K562 (cell line): ENCODE results near the gene CFD. TPM values are rescaled to one million over a fixed set of nuclear protein-coding genes. Genes with fewer than 3 reads are reported as not detected.

Experiments
- HES1 ChIP-seq: fragments of 450-650 bp; IDR thresholded peaks from 2 replicates; pipeline ENCODE4 v1.6.1; 2016; ENCODE audit warnings: low read depth, mild to moderate bottlenecking, moderate library complexity
- JUN ChIP-seq, 2 experiments: sonication (generic) in 1 of 2; formaldehyde crosslinking in 1 of 2; IDR thresholded peaks; 2 replicates each; pipeline versions ENCODE4 v1.6.1 to v1.8.0; 2012 to 2022; ENCODE audit warnings: borderline replicate concordance in 2 of 2, mild to moderate bottlenecking in 2 of 2, improper control_type of control experiment in 1 of 2, low read depth in 1 of 2, low read length in 1 of 2, missing genetic modification reagents in 1 of 2
- JUND ChIP-seq, 2 experiments: IDR thresholded peaks; 2 replicates in 1 of 2; 3 replicates in 1 of 2; pipeline ENCODE4 v1.6.1; 2011; ENCODE audit warnings: borderline replicate concordance in 2 of 2, low read depth in 2 of 2, low read length in 2 of 2, improper control_type of control experiment in 1 of 2, missing biosample characterization in 1 of 2, missing genetic modification characterization in 1 of 2, missing genetic modification reagents in 1 of 2
- NCOA2 ChIP-seq, 2 experiments: fragments of 450-650 bp; IDR thresholded peaks; 2 replicates each; pipeline ENCODE4 v1.6.1; 2018; ENCODE audit warnings: mild to moderate bottlenecking in 2 of 2, moderate library complexity in 1 of 2; ENCODE audit not compliant: partially characterized antibody in 2 of 2
- PATZ1 ChIP-seq: fragments of 250-450 bp; sonication (Bioruptor Pico); IDR thresholded peaks from 2 replicates; pipeline ENCODE4 v1.5.0; 2020; ENCODE audit warnings: mild to moderate bottlenecking, borderline replicate concordance
- POLR2A ChIP-seq: fragments of 450-650 bp; conservative IDR thresholded peaks from 2 replicates; pipeline ENCODE4 v1.6.1; 2016
- RBM25 ChIP-seq: fragments of 200-400 bp; formaldehyde crosslinking; IDR thresholded peaks from 2 replicates; pipeline ENCODE4 v1.6.1; 2018; ENCODE audit warnings: low read length, low read depth, moderate library complexity; ENCODE audit not compliant: severe bottlenecking
- STAT6 ChIP-seq: sonication (generic); formaldehyde crosslinking; IDR thresholded peaks from 2 replicates; pipeline ENCODE4 v1.8.1; 2023; ENCODE audit warnings: mild to moderate bottlenecking, missing genetic modification reagents
- SUPT5H ChIP-seq: fragments of 450-650 bp; IDR thresholded peaks from 2 replicates; pipeline ENCODE4 v1.6.1; 2016
- WHSC1 ChIP-seq: IDR thresholded peaks from one replicate; pipeline ENCODE4 v1.6.1; 2012; ENCODE audit warnings: low read length, control low read depth, inconsistent platforms
- XRCC4 ChIP-seq: IDR thresholded peaks from one replicate; pipeline ENCODE4 v1.6.1; 2011; ENCODE audit not compliant: insufficient read depth, insufficient read length; ENCODE audit errors: extremely low read depth
- XRCC5 ChIP-seq: fragments of 200-400 bp; formaldehyde crosslinking; IDR thresholded peaks from 2 replicates; pipeline ENCODE4 v1.6.1; 2017; ENCODE audit warnings: low read depth, mild to moderate bottlenecking, low read length
- ZNF589 ChIP-seq: fragments of 200-800 bp; sonication (Bioruptor generic); IDR thresholded peaks from 2 replicates; pipeline ENCODE4 v1.6.1; 2016; ENCODE audit warnings: low read depth, missing genetic modification characterization, missing compliant biosample characterization
- ZNF592 ChIP-seq: fragments of 450-650 bp; IDR thresholded peaks from 2 replicates; pipeline ENCODE4 v1.6.1; 2017; ENCODE audit warnings: antibody characterized with exemption, mild to moderate bottlenecking
- polyA plus RNA-seq, 8 experiments: library from polyadenylated mRNA; depleted of rRNA in 4 of 8; stranded (reverse) in 5 of 8; unstranded in 3 of 8; fragments of >200 nt; fragmentation: Nextera tagmentation in 2 of 8; fragmentation: Illumina TruSeq in 1 of 8; extraction: Ambion mirVana in 2 of 8; extraction: Trizol in 1 of 8; gene quantifications; 2 replicates each; pipeline versions ENCODE4 v1.2.1 to v1.2.3, GENCODE V29; 2011 to 2014; ENCODE audit warnings: inconsistent platforms in 1 of 8, missing spikeins in 1 of 8
- total RNA-seq, 7 experiments: library from RNA; depleted of rRNA in 6 of 7; stranded (reverse); fragments of >200 nt in 6 of 7; fragmentation: Illumina TruSeq in 2 of 7; extraction: Trizol in 2 of 7; gene quantifications; 2 replicates each; pipeline versions ENCODE4 v1.2.1 to v1.2.3, GENCODE V29; 2011 to 2021; ENCODE audit warnings: low replicate concordance in 1 of 7

CFD gene
- total and polyA plus RNA-seq, 9 of the 15 experiments (the other 6 are each of a cell fraction or from before 2014, with no cell fraction given), result 0.52 to 59.4 (median 7.6) TPM

- TF ChIP-seq RBM25, result no peak
- TF ChIP-seq SUPT5H, result 0 out of 2 replicates have a peak, but pooled peaks have one; percentile 27
- TF ChIP-seq NCOA2 (IDR thresholded peaks at IDR 0.05; ENCODE audit: partially characterized antibody in 2 of 2), result no peak
- 0 out of 2 replicates have a peak, but pooled peaks have one; percentile 39 for TF ChIP-seq XRCC5
- no peak for TF ChIP-seq ZNF589
- no peak for TF ChIP-seq XRCC4
- peak; percentile 68; the same call in 1 of the 2 replicates for TF ChIP-seq POLR2A
- TF ChIP-seq STAT6 (CRISPR knock-in tag), result no peak
- no peak for TF ChIP-seq WHSC1
- no peak for TF ChIP-seq PATZ1
- TF ChIP-seq ZNF592, result peak; percentile 31; the same call in 1 of the 2 replicates
- TF ChIP-seq JUND (IDR thresholded peaks at IDR 0.05; ENCODE audit: borderline replicate concordance, low read depth, low read length), result peak; percentile 79; the same call in 1 of the 2 replicates
- no peak; the same call in 2 of the 3 replicates for TF ChIP-seq JUND (tag; IDR thresholded peaks at IDR 0.05; ENCODE audit: borderline replicate concordance, low read depth, low read length)
- 0 out of 2 replicates have a peak, but pooled peaks have one; percentile 41 for TF ChIP-seq JUN (IDR thresholded peaks at IDR 0.05; ENCODE audit: borderline replicate concordance, low read depth, low read length)
- TF ChIP-seq JUN (CRISPR knock-in tag; IDR thresholded peaks at IDR 0.05; ENCODE audit: borderline replicate concordance), result no peak
- TF ChIP-seq HES1, result no peak
Observed at GRCh38 chr19:869245-870177, 10.0 kb downstream of the CFD start (continued).
